ENCODE measurements around the gene RBP2. TPM values are rescaled to one million over a fixed set of nuclear protein-coding genes. Genes with fewer than 3 reads are reported as not detected.
"Not testable (repeated sequence)": the region's sequence is repeated elsewhere in the genome, so short reads cannot be mapped to it uniquely, and the experiment has no call there.

Gene RBP2
- total RNA-seq, 1 donor from 2014 or later = not detected

- intact Hi-C loops (cut with micrococcal nuclease) = no loop called here
- ATAC-seq (no peak), DNase-seq (no peak)
These were observed 61.6 kb downstream of the RBP2 start for GRCh38 chr3:139414608-139415224.

- ATAC-seq; DNase-seq; intact Hi-C loops (cut with micrococcal nuclease): not testable (repeated sequence)
These were observed 63.4 kb downstream of the RBP2 start for GRCh38 chr3:139412891-139413290.

Other genes with a start within 250 kb of the RBP2 start
- gene MRPS22, start 132.5 kb downstream of the RBP2 start, total RNA-seq = 87.3 TPM
- gene COPB2, start 86.9 kb downstream of the RBP2 start, total RNA-seq = 69.2 TPM
- 27.4 TPM for gene RBP1, start 63.2 kb upstream of the RBP2 start, total RNA-seq
- 15.0 TPM for gene NMNAT3, start 201.5 kb upstream of the RBP2 start, total RNA-seq

All from left ventricle myocardium superior (tissue), 1 donor.